Subcutaneous adipose tissue (tissue), 4 donors: Measurements from ENCODE around the gene MEGF11. TPM values are rescaled to one million over a fixed set of nuclear protein-coding genes. Genes with fewer than 3 reads are reported as not detected.

Source experiments
- total RNA-seq, 4 donors: library from RNA; depleted of rRNA; stranded (reverse); fragments of >200 nt; gene quantifications; one replicate each; pipeline ENCODE4 v1.1.0, GENCODE V29; 2016
- TF ChIP-seq, protein P1 (sequence below): fragments of 450-650 bp; IDR thresholded peaks from one replicate; pipeline ENCODE4 v1.5.1; 2016; ENCODE audit warnings: low read depth, mild to moderate bottlenecking, control low read depth, antibody characterized with exemption, moderate library complexity

MEGF11 gene
- total RNA-seq, 4 donors from 2014 or later = not detected

DNA sequence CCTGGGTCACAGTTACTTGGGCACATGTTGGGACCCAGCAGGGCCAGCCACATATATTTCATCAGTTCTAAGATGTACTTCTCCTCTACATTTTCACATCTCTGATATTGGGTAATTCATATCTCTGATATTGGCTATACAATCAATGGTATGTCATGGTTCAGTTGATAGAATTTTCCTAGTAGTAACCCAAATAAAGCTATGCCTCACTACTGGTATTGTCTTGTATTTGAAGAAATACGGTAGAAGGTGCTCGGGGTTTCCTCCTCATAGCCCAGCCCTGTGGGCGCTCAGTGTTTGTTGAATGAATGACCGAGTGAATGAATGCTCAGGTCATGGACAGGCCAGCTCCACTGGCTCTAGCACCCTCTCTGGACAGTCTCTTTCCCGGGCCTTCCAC lies 290.2 kb downstream of the MEGF11 start:
- TF ChIP-seq, protein P1, sequence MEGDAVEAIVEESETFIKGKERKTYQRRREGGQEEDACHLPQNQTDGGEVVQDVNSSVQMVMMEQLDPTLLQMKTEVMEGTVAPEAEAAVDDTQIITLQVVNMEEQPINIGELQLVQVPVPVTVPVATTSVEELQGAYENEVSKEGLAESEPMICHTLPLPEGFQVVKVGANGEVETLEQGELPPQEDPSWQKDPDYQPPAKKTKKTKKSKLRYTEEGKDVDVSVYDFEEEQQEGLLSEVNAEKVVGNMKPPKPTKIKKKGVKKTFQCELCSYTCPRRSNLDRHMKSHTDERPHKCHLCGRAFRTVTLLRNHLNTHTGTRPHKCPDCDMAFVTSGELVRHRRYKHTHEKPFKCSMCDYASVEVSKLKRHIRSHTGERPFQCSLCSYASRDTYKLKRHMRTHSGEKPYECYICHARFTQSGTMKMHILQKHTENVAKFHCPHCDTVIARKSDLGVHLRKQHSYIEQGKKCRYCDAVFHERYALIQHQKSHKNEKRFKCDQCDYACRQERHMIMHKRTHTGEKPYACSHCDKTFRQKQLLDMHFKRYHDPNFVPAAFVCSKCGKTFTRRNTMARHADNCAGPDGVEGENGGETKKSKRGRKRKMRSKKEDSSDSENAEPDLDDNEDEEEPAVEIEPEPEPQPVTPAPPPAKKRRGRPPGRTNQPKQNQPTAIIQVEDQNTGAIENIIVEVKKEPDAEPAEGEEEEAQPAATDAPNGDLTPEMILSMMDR = no peak

DNA sequence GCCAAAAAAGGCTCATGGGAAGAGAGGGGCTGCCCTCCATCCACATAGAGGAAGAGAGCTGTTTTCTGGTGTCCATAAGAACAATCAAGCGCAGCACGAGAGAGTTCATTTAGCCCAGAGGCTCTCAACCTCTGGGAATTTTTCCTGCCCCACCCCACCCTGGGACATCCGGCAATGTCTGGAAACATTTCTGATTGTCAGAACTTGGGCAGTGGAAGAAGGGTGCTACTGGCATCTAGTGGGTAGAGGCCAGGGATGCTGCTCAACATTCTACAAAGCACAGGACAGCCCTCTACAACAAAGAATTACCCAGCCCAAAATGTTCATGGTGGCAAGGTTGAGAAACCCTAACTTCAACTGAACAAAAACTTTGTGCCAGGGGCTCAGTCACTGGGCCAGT lies 291.4 kb downstream of the MEGF11 start:
- TF ChIP-seq, protein P1 = no peak

DNA sequence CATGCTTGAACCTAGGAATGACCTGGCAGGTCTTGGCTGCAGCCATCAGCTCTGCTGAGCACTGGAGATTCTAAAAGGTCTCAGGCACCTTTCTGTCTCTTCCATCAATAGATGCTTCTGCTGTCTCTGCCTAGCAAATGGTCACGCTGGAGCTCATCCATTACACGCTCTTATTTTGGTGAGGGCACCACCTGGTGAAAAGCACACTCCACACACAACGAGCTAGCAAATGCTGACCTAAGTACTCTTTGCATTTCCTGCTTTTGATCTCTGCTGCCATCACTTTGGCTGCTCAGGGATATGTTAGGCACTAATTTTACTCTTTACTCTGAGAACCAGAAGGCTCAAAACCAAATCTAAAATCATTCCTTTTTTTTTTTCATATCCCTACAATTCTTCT lies 293.0 kb downstream of the MEGF11 start:
- TF ChIP-seq, protein P1 = no peak

DNA sequence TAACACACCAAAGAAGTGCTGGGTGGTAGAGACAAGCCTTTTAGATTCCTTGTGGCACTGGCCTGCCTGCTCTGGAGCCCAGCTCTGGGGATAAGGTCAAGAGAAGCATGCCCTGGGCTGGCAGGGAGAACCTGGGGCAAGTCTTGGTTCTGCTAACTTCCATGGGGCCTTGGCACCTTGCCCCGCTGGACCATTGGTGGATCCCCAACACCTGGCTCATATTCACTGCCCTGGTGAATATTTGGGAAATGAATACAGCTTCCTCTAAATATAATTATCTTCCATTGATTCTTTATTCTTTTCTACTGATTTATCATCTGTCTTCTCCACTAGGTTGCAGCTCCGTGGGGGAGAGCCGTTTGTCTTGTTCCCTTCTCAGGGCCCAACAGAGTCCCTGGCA lies 294.7 kb downstream of the MEGF11 start:
- TF ChIP-seq, protein P1 = no peak

DNA sequence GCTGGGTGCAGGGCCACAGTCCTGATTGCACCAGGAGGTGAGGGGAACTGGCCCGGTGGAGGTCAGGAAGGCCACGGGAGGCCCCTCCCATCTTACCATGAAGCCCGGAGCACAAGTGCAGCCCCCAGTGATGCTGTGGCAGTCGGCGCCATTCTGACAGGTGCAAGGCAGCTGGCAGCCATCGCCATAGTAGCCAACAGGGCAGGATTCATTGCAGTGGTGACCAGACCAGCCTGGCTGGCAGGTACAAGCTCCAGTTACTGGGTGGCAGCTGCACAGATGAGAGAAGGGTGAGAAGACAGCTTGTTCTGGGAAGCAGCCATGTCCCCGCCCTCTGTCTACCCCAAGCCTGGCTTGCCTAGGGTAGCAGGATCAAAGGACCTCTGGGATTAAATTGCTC lies 296.1 kb downstream of the MEGF11 start:
- TF ChIP-seq, protein P1 = no peak

DNA sequence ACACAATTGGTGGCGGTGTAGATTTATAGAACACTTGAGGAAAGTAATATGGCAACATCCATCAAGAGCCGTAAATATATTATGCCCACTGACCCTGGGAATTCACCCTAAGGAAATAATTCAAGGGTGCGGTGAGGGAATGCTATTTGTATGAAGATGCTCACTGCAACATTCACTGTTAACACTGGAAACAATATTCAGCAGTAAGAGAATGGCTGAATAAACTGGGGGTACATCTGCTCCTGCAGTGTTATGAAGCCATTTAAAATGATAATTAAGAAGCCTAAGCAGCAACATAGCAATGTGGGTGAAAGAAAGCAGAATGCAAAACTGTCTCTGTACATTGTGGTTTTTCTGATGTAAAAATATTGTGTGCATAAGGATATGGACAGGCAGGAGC lies 296.7 kb downstream of the MEGF11 start:
- TF ChIP-seq, protein P1 = no peak

DNA sequence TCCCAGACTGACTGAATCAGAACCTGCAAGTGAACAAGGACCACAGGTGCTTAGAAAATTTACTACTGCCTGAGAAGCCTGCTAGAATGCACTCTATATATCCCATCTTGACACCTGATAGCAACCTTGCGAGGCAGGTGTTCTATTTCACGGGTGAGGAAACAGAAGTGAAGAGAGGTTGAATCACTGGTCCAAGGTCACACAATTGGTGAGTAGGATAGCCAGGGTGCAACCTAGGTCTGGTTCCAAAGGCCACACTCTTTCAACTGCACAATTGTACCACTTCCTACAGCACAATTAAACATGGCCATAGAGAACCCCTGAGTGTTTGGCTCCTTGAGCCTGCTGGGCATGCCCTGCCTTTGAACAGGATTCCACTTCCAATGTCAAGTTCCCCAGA lies 297.2 kb downstream of the MEGF11 start:
- TF ChIP-seq, protein P1 = no peak

DNA sequence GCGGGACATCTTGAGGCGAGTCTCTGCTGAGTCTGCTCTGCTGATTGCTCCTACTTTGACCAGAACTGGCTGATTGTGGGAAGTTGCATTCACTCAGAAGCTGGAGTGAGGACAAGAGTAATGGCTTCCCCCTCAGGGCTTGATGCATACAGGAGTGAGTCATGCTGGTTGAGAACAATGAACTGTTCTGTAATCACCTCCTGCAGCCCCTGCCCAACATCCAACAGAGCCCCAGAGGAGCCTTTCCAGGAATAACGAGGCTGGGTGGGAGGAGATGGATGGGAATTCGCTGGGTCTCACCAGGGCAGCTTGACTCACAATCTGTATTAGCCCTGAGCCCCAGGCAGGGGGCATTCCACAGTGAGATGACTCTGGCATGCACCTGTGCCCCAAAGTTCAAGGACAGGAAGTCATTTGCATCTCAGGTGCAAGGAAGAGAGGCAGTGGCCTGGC lies 299.2 kb downstream of the MEGF11 start:
- TF ChIP-seq, protein P1 = no peak
